HG03342 (cell line): ENCODE data around the gene MARS1.
A peak's percentile ranks its signal among the peaks of the same experiment; 100 is the strongest.
"Not testable (repeated sequence)": the region's sequence is repeated elsewhere in the genome, so short reads cannot be mapped to it uniquely, and the experiment has no call there.

Experiments used
- ATAC-seq: cut with Tn5 transposase; IDR thresholded peaks from one replicate; pipeline ENCODE4 v1.9.1; 2021; ENCODE audit warnings: mild to moderate bottlenecking, moderate library complexity; ENCODE audit not compliant: unreplicated experiment

Gene MARS1

GRCh38 chr12:57547288-57548012 is 59.6 kb downstream of the MARS1 start:
- no peak for ATAC-seq

- ATAC-seq, result no peak
Observed at GRCh38 chr12:57548013-57548315, 60.1 kb downstream of the MARS1 start.

- no peak for ATAC-seq
Observed at GRCh38 chr12:57548488-57548887, 60.6 kb downstream of the MARS1 start.

GRCh38 chr12:57549203-57549908 is 61.5 kb downstream of the MARS1 start:
- ATAC-seq, result no peak

DNA sequence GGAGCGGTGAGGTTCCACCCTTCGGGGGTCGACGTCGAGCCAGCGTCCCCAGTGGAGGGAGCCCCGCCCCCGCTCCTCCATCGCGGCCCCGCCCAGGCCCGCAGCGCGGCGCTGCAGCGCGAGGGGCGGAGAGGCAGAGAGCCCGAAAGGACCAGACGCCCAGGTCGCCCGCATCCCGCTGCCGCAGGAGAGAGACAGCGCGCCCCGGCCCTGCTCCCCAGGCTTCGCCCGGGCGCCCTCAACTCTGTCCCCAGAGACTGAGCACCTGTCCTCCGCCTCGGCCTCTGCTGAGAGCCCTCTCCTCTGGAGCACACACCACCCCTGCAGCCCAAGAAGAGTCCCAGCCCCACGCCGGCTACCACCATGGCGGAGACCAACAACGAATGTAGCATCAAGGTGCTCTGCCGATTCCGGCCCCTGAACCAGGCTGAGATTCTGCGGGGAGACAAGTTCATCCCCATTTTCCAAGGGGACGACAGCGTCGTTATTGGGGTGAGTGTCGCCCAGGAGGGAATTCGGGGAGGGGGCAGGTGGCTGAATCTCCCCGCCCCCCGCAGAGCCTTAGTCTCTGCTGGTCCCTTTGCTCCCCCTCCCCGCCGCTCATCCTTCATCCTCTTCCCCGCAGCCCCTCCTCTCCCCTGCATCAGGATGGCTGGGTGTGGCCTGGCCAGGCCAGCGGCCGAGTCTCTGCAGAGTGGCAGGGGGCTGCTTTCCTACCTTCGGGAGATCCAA is 62.2 kb downstream of the MARS1 start, which contains the start of gene KIF5A:
Gene KIF5A (plus strand): TSS at position 136 of the 732 bp plus-strand sequence. CDS start 228 bp downstream, at position 364.
- ATAC-seq, result peak; percentile 31

- no peak for ATAC-seq
Observed at GRCh38 chr12:57550641-57551549, 63.0 kb downstream of the MARS1 start.

DNA sequence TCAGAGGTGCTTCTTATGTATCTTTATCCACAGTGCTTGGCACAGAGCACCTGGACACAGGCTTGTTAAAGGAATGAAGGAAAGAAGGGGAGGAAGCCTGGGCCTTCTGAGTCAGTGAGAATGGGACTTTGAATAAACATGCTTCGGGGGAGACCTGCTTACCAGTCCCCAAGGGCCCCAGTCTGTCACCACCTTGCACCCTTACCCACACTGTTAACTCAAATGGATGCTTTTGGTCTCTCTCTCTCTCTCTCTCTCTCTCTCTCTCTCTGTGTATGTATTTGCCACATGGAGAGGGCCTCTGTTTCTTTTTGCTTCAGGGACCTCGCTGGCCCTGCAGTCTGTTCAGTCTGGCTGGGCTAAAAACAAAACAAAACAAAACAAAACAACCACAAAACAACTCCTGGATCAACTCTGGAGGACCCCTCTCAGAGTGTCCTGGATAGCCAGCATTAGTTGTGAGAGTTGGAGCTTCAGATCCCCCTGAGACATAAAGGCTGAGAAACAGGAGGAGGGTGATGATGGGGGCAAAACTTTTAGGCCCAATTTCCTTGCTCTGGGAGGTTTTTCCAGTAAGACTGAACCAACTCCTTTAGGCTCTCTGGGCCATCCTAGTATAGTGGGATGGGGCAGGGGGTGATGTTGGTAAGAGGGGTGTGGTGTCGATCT is 63.9 kb downstream of the MARS1 start:
- ATAC-seq, result no peak

DNA sequence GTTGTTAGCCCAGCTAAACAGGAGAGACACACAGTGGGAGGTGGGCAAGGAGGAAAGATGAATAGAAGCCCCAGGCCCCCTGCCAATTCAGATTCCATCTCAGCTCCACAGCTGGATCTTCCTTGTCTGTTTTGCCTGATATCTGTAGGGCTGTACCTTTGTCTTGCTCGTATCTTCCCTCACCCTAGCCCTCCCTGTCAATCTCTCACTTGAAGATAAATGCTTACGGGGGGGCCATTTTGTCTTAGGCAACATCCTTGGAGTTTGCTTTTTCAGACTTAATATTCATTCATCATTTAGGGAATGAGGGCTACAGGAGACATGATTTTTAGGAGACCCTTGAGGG is 64.4 kb downstream of the MARS1 start:
- no peak for ATAC-seq

DNA sequence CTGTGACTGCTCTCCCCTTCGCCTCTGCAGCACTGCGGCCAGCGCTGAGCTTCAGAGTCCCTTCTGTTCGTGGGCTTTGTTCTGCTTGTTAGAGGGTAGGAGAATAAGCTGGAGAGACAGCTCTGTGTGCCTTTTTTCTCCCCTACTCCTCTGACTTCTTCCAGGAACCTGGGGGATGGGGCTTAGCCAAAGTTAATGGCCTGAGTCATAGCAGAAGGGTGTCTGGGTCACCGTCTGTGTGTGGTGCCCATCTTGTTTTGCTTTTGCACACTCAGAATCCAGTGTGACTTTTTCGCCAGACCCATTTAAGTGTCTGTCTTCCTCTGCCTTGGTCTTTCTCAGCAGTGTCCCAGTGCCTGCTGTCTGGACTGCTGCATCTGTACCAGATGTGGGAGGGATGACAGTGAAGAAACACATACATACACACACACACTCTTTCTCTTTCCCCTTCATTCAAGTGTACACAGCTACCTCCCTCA is 65.0 kb downstream of the MARS1 start:
- ATAC-seq, result no peak

DNA sequence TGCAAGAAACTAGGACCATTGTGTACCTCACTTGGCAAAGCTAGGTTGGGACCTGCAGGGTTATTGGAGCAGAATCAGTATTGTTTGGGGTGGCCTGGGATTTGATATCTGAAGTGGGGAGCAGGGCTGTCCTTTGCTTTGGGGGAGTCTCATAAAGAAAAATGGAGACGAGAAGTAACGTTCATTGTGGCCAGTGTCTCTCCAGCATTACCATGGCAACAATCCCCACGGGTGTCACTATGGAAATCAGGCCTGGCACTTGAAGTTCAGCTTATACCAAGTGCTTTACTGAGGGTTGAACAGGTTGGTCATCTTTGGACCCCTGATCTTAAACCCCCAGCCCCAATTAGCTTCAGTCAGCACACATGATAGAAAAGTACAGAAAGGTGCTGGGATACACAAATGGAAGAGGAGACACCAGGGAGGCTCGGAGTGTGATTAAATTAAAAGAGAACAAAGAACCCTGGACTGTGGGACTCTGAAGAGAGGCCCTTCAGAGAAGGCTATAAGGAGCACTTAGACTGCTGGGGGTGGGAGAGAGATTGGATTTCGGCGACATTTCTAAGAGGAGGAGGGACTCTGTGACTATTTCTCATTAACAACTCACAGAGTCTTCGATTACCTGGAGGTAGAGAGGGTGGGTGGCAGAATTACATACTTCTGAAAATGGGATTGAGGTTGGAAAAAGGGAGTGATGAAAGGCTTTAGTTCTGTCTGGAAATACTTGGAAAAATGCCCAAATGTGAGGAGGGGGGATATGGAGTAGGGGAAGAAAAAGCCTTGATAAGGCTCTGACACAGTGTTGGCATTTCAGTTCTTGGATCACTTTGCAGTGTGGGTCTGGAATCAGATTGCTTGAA is 65.7 kb downstream of the MARS1 start:
- ATAC-seq, result no peak

DNA sequence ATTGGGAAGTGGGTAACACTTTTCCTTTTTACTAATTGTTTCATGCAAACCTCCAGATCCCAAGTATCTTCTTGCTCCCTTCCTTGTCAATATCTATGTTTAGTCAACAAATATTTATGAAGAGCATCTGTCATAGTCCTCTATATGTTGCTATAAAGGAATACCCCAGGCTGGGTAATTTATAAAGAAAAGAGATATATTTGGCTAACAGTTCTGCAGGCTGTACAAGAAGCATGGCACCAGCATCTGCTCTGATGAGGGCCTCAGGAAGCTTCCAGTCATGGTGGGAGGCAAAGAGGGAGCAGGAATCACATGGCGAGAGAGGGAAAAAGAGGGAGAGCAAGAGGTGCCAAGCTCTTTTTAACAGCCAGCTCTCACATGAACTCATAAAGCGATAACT is 66.6 kb downstream of the MARS1 start:
- no peak for ATAC-seq

DNA sequence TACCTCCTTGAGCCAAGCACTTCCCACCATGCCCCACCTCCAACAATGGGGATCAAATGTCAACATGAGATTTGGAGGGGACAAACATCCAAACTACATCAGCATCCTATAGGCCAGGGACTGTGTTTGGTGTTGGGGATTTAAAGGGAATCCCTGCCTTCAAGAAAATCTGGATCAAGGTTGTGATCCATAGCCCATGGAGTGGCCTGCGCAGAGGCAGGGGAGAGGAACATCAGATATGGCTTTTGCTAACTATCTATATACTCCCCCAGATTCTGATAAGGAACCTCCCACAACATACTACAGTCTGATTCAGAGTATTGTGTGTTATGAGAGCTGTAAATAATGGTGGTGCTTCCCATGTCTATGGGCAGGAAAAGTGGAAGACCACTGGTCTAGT is 67.0 kb downstream of the MARS1 start:
- no peak for ATAC-seq

GRCh38 chr12:57558864-57559263 is 71.0 kb downstream of the MARS1 start:
- ATAC-seq, result no peak

- no peak for ATAC-seq
Observed at GRCh38 chr12:57560516-57560915, 72.6 kb downstream of the MARS1 start.

- not testable (repeated sequence) for ATAC-seq
Observed at GRCh38 chr12:57561117-57561516, 73.2 kb downstream of the MARS1 start.

DNA sequence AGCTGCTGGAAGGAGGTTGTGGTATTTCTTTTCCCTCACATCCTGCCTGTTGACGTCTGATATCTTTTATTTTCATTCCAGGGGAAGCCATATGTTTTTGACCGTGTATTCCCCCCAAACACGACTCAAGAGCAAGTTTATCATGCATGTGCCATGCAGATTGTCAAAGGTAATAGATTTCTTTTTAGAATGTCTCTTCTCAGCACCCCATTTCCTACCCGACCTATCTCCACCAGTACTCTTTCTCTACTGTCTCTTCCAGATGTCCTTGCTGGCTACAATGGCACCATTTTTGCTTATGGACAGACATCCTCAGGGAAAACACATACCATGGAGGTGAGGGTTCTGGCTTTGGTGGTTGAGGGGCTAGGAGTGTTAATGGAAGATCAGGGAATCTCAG is 75.5 kb downstream of the MARS1 start:
- no peak for ATAC-seq

- no peak for ATAC-seq
Observed at GRCh38 chr12:57564178-57564740, 76.4 kb downstream of the MARS1 start.
